GM12878 (cell line): Measurements from ENCODE around the gene YIPF6. TPM values are rescaled to one million over a fixed set of nuclear protein-coding genes. Genes with fewer than 3 reads are reported as not detected.

Source experiments
- ATAC-seq: fragments of 200-7000 bp; cut with Tn5 transposase; 3 replicates; pipeline ENCODE4 v1.9.1; 2020; ENCODE audit warnings: mild to moderate bottlenecking, moderate library complexity
- BruUV-seq: library from RNA; stranded (reverse); fragments of 400-500 nt; replicated peaks from 2 replicates; lab custom pipeline; 2021; lab: Mats Ljungman, UMichigan
- CTCF ChIA-PET: fragments of 300-600 bp; sonication (Branson Sonifier 250); formaldehyde crosslinking; extraction: SDS; loops from one replicate; lab custom pipeline; 2021; ENCODE audit warnings: inconsistent platforms; lab: Yijun Ruan, JAX
- POLR2A ChIA-PET: fragments of 350-600 bp; formaldehyde crosslinking; extraction: SDS; loops from one replicate; lab custom pipeline; 2021; ENCODE audit warnings: inconsistent platforms; lab: Charles Lee
- RAD21 ChIA-PET: fragments of 300-600 bp; sonication (Branson Sonifier 250); formaldehyde crosslinking; loops from one replicate; lab custom pipeline; 2023; ENCODE audit warnings: antibody characterized with exemption; ENCODE audit not compliant: unreplicated experiment; lab: Charles Lee
- SMC1A ChIA-PET: fragments of 300-600 bp; sonication (Branson Sonifier 250); formaldehyde crosslinking; loops from one replicate; lab custom pipeline; 2023; ENCODE audit not compliant: unreplicated experiment, uncharacterized antibody; lab: Charles Lee
- DNase-seq: peaks from one replicate; pipeline ENCODE4 v3.0.0-alpha.2; 2011; ENCODE audit warnings: low read depth, low spot score
- FAIRE-seq: peaks from 3 replicates; lab custom pipeline; 2011; peaks lifted over from hg19 to GRCh38; lab: Jason Lieb, UNC
- H2AFZ ChIP-seq: 2 replicates; pipeline ENCODE4 v1.6.0; 2011; ENCODE audit warnings: low read depth, low read length, control low read depth; ENCODE audit not compliant: control insufficient read depth
- H3K27ac ChIP-seq: 2 replicates; pipeline ENCODE4 v1.5.1; 2011; ENCODE audit warnings: control low read depth; ENCODE audit not compliant: control insufficient read depth, insufficient read depth
- H3K27me3 ChIP-seq, 2 experiments: replicated peaks in 1 of 2; 2 replicates each; pipeline versions ENCODE4 v1.6.0 to v1.6.1; 2011; ENCODE audit warnings: low read length in 1 of 2; ENCODE audit not compliant: control insufficient read depth in 2 of 2, insufficient read depth in 2 of 2
- H3K36me3 ChIP-seq, 2 experiments: 2 replicates each; pipeline ENCODE4 v1.5.1; 2011; ENCODE audit warnings: low read length in 1 of 2; ENCODE audit not compliant: control insufficient read depth in 2 of 2, insufficient read depth in 2 of 2
- H3K4me1 ChIP-seq: 2 replicates; pipeline ENCODE4 v1.6.1; 2011; ENCODE audit warnings: mild to moderate bottlenecking, low read length, moderate library complexity, mixed read lengths; ENCODE audit not compliant: control insufficient read depth, insufficient read depth
- H3K4me2 ChIP-seq: 2 replicates; pipeline ENCODE4 v1.6.0; 2011; ENCODE audit warnings: control low read depth; ENCODE audit not compliant: control insufficient read depth, insufficient read depth
- H3K4me3 ChIP-seq: fragments of 200-600 bp; sonication (generic); 2 replicates; pipeline ENCODE4 v1.5.1; 2016
- H3K79me2 ChIP-seq: 2 replicates; pipeline ENCODE4 v1.6.0; 2011; ENCODE audit warnings: low read length; ENCODE audit not compliant: control insufficient read depth, insufficient read depth
- H3K9ac ChIP-seq: 2 replicates; pipeline ENCODE4 v1.8.0; 2011; ENCODE audit warnings: low read length, control low read depth, mixed read lengths; ENCODE audit not compliant: control insufficient read depth, insufficient read depth
- H3K9me3 ChIP-seq: replicated peaks from 3 replicates; pipeline ENCODE4 v1.5.1; 2011; ENCODE audit warnings: mild to moderate bottlenecking, low read length; ENCODE audit not compliant: control insufficient read depth, insufficient read depth
- H4K20me1 ChIP-seq: 2 replicates; pipeline ENCODE4 v1.6.0; 2011; ENCODE audit not compliant: control insufficient read depth, insufficient read depth
- BCL11A ChIP-seq: IDR thresholded peaks from 2 replicates; pipeline ENCODE4 v1.6.1; 2011; ENCODE audit warnings: low read depth, low read length
- BHLHE40 ChIP-seq, 2 experiments: fragments of 450-650 bp in 1 of 2; IDR thresholded peaks; 2 replicates each; pipeline ENCODE4 v1.6.1; 2011 to 2017; ENCODE audit warnings: low read depth in 2 of 2, borderline replicate concordance in 1 of 2, improper control_type of control experiment in 1 of 2, low read length in 1 of 2, mild to moderate bottlenecking in 1 of 2
- BMI1 ChIP-seq: fragments of 450-650 bp; IDR thresholded peaks from 2 replicates; pipeline ENCODE4 v1.6.1; 2016; ENCODE audit warnings: mild to moderate bottlenecking, moderate library complexity, borderline replicate concordance
- CREM ChIP-seq: IDR thresholded peaks from 2 replicates; pipeline ENCODE4 v1.6.1; 2014; ENCODE audit warnings: antibody characterized with exemption, low read depth
- FOXK2 ChIP-seq: fragments of 450-650 bp; IDR thresholded peaks from 2 replicates; pipeline ENCODE4 v1.6.1; 2017; ENCODE audit warnings: mild to moderate bottlenecking, moderate library complexity
- JUNB ChIP-seq: IDR thresholded peaks from 2 replicates; pipeline ENCODE4 v1.6.1; 2016; ENCODE audit warnings: antibody characterized with exemption, mild to moderate bottlenecking
- JUND ChIP-seq: IDR thresholded peaks from 2 replicates; pipeline ENCODE4 v1.6.1; 2012; ENCODE audit warnings: low read depth, mild to moderate bottlenecking, low read length, improper control_type of control experiment, moderate library complexity
- TCF12 ChIP-seq: IDR thresholded peaks from 2 replicates; pipeline ENCODE4 v1.6.1; 2011; ENCODE audit warnings: low read depth, mild to moderate bottlenecking, low read length
- ZSCAN29 ChIP-seq: fragments of 450-650 bp; IDR thresholded peaks from 2 replicates; pipeline ENCODE4 v1.6.1; 2017; ENCODE audit warnings: mild to moderate bottlenecking, moderate library complexity
- WGBS: methylation state at CpG from one replicate; pipeline ENCODE4 v1.1.6; 2016; ENCODE audit warnings: low lambda C conversion rate; ENCODE audit not compliant: insufficient replicate concordance, insufficient coverage; ENCODE audit errors: missing lambda C conversion rate; 5-methylcytosine and 5-hydroxymethylcytosine counted together
- in situ Hi-C: fragments of 300-500 bp; cut with MboI; formaldehyde crosslinking; loops from 9 replicates; pipeline ENCODE4 v1.14.3; 2018; ENCODE audit warnings: mixed read lengths
- intact Hi-C: fragments of 100-400 bp; cut with micrococcal nuclease; formaldehyde crosslinking; loops from one replicate; pipeline ENCODE4 v1.14.2; 2022; ENCODE audit not compliant: unreplicated experiment
- polyA plus RNA-seq, 11 experiments: library from polyadenylated mRNA; depleted of rRNA in 4 of 11; unstranded in 6 of 11; stranded (reverse) in 5 of 11; fragments of >200 nt; fragmentation: Nextera tagmentation in 4 of 11; fragmentation: Illumina TruSeq in 1 of 11; extraction: Ambion mirVana in 4 of 11; extraction: Trizol in 1 of 11; gene quantifications; 1 replicate in 1 of 11; 2 replicates in 10 of 11; pipeline versions ENCODE4 v1.2.1 to v1.2.3, GENCODE V29; 2011 to 2016; ENCODE audit warnings: inconsistent platforms in 2 of 11, missing spikeins in 2 of 11, low read depth in 1 of 11
- total RNA-seq, 4 experiments: library from RNA; depleted of rRNA in 3 of 4; stranded (reverse); fragments of >200 nt in 3 of 4; fragmentation: Illumina TruSeq in 1 of 4; extraction: Trizol in 1 of 4; gene quantifications; 2 replicates each; pipeline versions ENCODE4 v1.2.1 to v1.2.3, GENCODE V29; 2013 to 2021
- TF ChIP-seq, protein P1 (sequence below): fragments of 450-650 bp; IDR thresholded peaks from 2 replicates; pipeline ENCODE4 v1.6.1; 2018; ENCODE audit warnings: borderline replicate concordance, mild to moderate bottlenecking; ENCODE audit not compliant: partially characterized antibody
- TF ChIP-seq, protein P2 (sequence below): fragments of 450-650 bp; IDR thresholded peaks from 2 replicates; pipeline ENCODE4 v1.6.1; 2018; ENCODE audit warnings: mild to moderate bottlenecking, low read depth, moderate library complexity; ENCODE audit not compliant: partially characterized antibody
- TF ChIP-seq, protein P3 (sequence below): fragments of 150-350 bp; IDR thresholded peaks from 2 replicates; pipeline ENCODE4 v1.6.1; 2014; ENCODE audit warnings: mild to moderate bottlenecking, low read depth, low read length

Gene YIPF6
- total and polyA plus RNA-seq, 10 of the 15 experiments (the other 5 are each of a cell fraction or from before 2014, with no cell fraction given), result 5.9 to 23.1 (median 12.2) TPM

DNA sequence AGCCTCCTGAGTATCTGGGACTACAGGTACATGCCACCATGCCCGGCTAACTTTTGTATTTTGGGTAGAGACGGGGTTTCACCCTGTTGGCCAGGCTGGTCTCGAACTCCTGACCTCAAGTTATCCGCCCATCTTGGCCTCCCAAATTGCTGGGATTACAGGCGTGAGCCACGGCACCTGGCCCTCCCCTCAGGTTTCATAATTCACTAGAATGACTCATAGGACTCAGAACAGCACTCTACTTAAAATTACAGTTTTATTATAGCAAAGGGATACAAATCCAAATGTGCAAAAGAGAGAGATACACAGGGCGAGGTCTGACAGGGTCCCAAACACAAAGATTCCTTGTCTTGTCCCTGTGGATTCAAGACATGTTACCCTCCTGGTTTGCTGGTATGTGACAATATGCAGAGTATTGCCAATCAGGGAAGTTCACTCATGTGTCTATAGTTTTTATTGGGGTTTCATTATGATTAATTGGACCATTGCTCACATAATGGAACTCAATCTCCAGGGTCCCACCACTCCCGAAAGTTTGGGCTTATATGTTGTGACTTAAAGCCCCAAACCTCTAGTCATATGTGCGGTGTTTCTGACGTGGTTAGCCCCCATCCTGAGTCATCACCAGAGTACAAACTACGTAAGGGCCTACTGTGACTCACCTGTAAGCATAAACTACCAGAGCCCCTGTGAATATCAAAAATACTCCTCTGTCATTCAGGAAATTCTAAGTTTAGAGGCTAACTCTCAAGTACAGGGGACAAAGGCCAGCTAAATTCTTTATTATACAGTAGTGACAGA lies 5.2 kb downstream of the YIPF6 start:
- ATAC-seq (peak; percentile 77), DNase-seq (no peak), FAIRE-seq (no peak)
- intact Hi-C loops (loop anchor here (10.0 kb wide), 1 partner anchor 301 kb away; no protein-coding TSS in a partner anchor), in situ Hi-C loops (loop anchor here (10.0 kb wide), 1 partner anchor 881 kb away; no protein-coding TSS in a partner anchor)
- peaks cover 17% of the 10 kb centered on the region for H3K79me2 ChIP-seq
- H3K36me3 ChIP-seq, result no peaks in the 10 kb centered on the region
- H4K20me1 ChIP-seq, result no peaks in the 10 kb centered on the region
- POLR2A ChIA-PET, result no interaction called here
- no peak overlapping the region for H3K4me2 ChIP-seq
- CTCF ChIA-PET, result no interaction called here
- RAD21 ChIA-PET, result no interaction called here
- SMC1A ChIA-PET, result no interaction called here
- no peaks in the 10 kb centered on the region for H3K9me3 ChIP-seq
- no TSS peak for BruUV-seq
- H2AFZ ChIP-seq, result no peak overlapping the region
- no peak overlapping the region for H3K4me3 ChIP-seq
- no peak overlapping the region for H3K9ac ChIP-seq
- 27% methylated on average over 11 of the region's 11 CpGs for WGBS
- no peaks in the 10 kb centered on the region for H3K4me1 ChIP-seq
- no peaks in the 10 kb centered on the region for H3K27me3 ChIP-seq
- no peak overlapping the region for H3K27ac ChIP-seq
- no peak for TF ChIP-seq BHLHE40 (IDR thresholded peaks at IDR 0.05; ENCODE audit: borderline replicate concordance in 1 of 2, low read depth in 2 of 2, low read length in 1 of 2)
- TF ChIP-seq ZSCAN29, result no peak
- TF ChIP-seq BCL11A, result 0 out of 2 replicates have a peak, but pooled peaks have one; percentile 22
- TF ChIP-seq, protein P1, sequence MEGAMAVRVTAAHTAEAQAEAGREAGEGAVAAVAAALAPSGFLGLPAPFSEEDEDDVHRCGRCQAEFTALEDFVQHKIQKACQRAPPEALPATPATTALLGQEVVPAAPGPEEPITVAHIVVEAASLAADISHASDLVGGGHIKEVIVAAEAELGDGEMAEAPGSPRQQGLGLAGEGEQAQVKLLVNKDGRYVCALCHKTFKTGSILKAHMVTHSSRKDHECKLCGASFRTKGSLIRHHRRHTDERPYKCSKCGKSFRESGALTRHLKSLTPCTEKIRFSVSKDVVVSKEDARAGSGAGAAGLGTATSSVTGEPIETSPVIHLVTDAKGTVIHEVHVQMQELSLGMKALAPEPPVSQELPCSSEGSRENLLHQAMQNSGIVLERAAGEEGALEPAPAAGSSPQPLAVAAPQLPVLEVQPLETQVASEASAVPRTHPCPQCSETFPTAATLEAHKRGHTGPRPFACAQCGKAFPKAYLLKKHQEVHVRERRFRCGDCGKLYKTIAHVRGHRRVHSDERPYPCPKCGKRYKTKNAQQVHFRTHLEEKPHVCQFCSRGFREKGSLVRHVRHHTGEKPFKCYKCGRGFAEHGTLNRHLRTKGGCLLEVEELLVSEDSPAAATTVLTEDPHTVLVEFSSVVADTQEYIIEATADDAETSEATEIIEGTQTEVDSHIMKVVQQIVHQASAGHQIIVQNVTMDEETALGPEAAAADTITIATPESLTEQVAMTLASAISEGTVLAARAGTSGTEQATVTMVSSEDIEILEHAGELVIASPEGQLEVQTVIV, result no peak
- TF ChIP-seq, protein P2, sequence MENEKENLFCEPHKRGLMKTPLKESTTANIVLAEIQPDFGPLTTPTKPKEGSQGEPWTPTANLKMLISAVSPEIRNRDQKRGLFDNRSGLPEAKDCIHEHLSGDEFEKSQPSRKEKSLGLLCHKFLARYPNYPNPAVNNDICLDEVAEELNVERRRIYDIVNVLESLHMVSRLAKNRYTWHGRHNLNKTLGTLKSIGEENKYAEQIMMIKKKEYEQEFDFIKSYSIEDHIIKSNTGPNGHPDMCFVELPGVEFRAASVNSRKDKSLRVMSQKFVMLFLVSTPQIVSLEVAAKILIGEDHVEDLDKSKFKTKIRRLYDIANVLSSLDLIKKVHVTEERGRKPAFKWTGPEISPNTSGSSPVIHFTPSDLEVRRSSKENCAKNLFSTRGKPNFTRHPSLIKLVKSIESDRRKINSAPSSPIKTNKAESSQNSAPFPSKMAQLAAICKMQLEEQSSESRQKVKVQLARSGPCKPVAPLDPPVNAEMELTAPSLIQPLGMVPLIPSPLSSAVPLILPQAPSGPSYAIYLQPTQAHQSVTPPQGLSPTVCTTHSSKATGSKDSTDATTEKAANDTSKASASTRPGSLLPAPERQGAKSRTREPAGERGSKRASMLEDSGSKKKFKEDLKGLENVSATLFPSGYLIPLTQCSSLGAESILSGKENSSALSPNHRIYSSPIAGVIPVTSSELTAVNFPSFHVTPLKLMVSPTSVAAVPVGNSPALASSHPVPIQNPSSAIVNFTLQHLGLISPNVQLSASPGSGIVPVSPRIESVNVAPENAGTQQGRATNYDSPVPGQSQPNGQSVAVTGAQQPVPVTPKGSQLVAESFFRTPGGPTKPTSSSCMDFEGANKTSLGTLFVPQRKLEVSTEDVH, result no peak
- peak; percentile 89 for TF ChIP-seq CREM
- peak; percentile 79 for TF ChIP-seq JUNB
- no peak for TF ChIP-seq FOXK2
- no peak for TF ChIP-seq JUND
- no peak for TF ChIP-seq BMI1
- TF ChIP-seq, protein P3, sequence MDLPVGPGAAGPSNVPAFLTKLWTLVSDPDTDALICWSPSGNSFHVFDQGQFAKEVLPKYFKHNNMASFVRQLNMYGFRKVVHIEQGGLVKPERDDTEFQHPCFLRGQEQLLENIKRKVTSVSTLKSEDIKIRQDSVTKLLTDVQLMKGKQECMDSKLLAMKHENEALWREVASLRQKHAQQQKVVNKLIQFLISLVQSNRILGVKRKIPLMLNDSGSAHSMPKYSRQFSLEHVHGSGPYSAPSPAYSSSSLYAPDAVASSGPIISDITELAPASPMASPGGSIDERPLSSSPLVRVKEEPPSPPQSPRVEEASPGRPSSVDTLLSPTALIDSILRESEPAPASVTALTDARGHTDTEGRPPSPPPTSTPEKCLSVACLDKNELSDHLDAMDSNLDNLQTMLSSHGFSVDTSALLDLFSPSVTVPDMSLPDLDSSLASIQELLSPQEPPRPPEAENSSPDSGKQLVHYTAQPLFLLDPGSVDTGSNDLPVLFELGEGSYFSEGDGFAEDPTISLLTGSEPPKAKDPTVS, result no peak
- no peak for TF ChIP-seq TCF12
